ENCODE measurements around the gene SLC5A10.
A peak's percentile ranks its signal among the peaks of the same experiment; 100 is the strongest.

Gene SLC5A10

DNA sequence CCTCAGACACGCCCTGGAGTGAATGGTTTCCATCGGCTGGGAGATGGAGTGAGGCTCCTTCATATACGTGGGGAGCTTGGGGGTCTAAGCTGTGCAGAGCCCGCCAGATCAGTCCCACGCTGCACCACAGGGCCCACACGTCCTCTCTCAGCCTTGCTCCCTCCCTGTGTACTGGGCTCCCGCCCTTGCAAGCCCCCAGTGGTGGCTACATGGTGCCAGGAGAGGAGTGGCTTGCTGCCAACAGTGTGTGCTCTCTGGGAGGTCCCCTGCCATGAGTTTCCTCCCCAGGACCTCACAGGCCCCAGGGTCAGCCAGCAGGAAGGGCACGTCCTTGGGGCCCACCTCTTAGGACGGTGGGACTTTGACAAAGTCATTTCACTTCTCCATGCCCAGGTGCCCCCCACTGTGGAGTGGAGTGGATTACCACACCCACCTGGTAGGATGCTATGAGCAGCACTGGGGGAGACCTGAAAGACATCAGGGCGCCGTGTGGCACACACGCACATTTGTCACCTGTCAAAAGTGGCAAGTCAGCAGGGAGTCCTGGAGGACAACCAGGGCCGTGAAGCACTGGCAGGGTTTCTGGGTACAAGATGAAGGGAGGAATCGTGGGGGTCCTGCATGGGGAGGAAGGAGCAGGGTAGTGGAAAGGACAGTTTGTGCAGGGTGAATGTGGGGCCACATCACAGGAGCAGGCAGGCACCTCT lies 13.7 kb downstream of the SLC5A10 start:
- no peak for DNase-seq

DNA sequence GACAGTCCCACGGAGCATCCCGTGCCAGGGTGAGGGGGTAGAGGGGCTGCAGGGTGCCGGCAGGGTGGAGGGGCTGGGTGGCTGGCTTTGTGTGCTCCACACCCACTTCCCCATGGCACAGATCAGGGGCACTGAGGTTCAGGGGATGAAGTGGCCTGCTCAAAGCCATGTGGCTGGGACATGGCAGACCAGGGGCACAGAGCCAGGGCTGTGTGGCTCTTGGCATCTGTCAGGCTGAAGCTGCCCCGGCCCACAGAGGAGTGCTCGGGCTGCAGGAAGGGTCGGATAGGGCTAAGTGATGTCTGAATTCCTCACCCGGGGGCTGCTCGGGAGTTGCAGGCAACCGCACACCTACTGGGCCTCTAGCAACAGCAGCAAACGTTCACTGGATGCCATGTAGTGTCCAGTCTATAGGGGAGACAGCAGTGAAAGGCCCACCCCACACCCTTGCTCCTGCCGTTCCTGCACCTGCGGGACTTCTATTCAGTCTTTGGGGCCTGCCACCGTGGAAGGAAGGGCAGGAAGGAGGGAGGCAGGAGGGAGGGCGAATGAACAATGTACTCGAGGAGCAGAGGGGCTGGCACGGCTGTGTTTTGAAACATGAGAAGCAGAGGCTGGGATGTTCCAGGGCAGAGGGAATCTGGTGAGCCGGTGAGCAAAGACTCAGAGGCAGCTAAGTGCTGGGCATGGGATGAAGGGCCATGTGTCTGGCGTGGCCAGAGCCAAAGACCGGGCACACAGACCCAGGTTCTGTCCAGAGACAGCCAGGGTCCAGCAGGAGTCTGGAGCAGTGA lies 15.1 kb downstream of the SLC5A10 start:
- DNase-seq = peak in 1 of 2 experiments; percentile 31

DNA sequence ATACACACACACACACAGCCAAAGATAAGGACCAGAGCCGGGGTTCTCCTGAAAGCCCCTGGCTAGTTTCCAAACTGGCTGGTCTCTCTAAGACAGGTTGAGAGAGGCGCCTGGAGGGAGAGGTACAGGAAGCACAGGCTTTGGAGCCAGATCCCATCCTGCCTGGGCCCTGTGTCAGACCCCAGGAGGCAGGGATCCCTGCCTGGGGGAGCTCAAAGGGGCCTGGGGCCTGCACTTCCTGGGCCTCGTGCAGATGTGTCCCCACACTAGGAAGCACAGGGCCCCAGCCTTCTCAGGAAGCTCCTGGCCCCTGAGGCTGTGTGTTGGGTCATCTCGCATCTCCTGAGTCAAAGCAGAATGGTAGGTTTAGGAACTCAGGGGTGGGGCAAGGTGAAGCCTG lies 16.0 kb downstream of the SLC5A10 start:
- no peak for DNase-seq

DNA sequence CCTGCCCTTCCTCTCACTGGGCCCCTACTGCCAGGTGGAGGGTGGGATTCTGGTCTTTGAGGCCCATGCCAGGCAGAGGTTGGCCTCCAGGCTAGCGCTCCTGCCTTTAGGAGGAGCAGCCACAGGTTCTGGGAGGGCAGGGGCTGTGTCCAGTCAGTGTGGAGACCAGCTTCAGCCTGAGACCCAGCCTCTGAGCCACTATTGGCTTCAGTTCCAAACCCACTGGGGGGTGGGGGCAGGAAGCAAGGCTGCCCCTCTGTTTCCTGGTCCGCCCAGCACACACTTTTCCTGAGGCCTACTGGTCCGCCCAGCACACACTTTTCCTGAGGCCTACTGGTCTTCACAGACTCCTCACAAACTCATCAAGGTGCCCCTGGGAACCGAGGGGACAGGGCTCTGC lies 16.4 kb downstream of the SLC5A10 start:
- no peak for DNase-seq

DNA sequence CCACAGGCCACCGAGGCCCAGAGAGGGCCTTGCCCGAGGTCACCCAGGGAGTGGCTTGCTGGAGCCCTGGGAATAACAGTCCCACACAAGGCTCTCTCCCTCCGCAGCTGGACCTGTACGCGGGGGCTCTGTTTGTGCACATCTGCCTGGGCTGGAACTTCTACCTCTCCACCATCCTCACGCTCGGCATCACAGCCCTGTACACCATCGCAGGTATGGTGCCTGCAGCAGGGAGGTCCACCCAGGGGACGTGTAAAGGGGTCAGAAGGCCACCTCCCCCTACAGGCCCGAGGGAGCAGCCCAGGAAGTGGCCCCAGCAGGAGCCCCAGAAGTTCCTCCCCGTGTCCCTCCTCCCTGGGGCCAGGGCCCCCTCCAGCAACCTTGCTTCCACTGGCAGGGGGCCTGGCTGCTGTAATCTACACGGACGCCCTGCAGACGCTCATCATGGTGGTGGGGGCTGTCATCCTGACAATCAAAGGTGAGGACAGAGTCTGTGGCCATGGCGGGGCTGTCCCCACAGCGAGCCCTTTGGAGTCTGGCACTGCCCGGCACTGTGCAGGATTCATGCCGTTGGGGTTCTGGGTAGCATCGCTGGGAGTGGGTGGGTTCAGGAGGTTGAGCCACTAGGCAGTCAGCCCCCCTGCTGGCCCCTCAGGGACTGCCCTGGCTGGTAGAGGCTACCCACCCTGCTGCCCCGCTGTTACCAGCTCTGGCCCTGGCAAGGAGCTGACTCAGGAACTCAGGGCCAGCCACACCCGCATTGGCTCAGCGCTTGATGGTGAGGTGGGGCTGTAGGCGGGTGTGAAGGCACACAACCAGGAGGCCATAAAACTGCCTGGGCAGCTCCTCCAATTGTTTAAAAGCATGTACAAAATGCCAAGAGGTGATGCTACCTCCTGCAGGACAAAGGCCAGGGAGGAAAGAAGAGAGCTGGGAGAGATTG lies 17.3 kb downstream of the SLC5A10 start:
- no peak for DNase-seq

DNA sequence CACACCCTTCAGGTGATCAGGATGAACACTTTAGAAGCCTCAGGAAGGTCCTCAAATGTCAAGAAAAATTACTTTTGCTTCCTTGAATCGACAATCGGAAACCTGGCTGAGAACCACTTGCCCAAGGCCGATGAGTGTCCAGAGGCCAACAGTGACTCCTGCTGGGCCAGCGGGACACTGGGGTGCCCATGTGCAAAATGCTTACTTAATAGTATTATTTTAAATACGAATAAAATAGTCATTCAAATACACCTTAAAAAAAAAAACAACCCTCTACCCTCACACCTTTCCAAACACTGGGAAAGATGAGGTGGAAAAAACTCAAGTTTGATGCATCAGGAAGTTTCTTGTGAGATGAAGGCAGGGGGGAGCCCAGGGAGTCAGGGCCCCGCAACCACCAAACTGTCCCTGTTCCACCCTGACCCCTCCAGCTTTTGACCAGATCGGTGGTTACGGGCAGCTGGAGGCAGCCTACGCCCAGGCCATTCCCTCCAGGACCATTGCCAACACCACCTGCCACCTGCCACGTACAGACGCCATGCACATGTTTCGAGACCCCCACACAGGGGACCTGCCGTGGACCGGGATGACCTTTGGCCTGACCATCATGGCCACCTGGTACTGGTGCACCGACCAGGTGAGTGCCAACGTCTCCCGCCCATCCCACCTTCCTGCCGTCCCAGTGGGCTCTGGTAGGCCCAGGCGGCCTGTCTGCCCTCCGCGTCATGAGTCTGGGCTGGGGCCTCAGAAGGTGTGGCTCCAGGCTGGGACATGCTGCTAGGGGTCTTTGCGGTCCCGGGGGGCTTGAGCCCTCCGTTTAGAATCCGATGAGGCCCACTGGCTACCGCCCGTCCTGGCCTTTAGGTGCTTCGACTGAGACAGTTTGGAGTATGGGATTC lies 18.9 kb downstream of the SLC5A10 start:
- no peak for DNase-seq

DNA sequence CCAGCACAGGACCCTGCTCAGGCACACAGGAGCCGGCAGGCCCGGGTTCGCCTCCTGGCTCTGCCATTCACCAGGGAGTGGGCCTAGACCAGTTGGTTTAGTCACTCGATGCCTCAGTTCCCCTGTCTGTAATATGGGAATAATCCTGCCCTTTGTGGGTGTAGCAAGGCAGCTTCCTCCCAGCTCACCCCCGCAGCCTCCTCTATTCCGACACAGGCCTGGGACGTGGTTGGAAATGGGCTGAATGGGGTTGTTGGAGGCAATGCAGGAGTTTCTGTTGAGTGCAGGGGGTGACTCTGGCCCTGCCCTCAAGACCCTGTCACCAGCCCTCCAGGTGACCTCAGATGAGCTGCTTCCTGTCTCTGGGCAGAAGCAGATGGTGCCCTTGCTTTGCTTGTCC lies 19.8 kb downstream of the SLC5A10 start:
- no peak for DNase-seq

DNA sequence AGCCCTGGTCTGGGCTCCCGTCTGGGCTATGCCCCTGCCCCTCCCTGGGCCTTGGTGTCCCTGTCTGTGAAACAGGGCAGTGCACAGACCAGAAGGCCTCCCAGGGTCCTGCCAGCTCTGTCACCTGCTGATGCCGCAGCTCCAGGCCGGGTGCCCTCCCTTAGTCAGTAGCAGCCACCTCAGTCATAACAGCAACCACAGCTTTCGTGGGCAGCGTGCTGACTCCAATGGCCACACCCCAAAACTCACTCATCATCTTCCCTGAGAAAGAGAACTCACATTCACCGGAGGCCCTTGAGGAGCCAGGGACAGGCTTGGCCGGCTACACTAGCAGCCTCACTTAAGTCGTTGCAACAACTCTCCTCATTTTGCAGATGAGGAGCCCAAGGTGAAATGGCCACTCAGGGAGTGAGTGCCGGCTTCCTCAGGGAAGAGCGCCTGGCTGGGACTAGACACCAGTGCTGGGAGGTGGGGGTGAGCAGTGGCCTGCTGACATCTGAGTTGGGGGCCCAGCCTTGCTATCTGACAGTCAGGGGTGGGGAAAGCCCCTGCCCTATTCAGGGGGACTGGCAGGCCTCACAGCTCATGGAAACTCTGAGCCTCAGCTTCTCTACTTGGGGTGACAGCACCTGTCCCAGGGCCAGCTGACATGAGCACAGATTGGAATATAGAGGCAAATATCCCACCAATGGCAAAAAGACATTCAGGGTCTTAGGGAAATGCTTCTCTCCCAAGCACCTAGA lies 22.6 kb downstream of the SLC5A10 start:
- DNase-seq = no peak

DNA sequence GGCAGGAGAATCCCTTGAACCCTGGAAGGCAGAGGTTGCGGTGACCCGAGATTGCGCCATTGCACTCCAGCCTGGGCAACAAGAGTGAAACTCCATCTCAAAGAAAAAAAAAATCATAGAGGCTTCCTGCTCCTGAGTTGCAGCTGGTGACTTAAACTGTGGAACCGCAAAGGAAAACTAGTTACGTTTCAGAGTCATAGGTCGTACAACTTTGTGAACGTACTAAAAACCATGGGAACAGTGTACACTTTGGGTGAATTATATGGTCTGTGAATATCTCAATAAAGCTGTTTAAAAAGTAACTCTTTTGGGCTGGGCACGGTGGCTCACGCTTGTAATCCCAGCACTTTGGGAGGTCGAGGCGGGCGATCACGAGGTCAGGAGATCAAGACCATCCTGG lies 23.6 kb downstream of the SLC5A10 start:
- no peak for DNase-seq

DNA sequence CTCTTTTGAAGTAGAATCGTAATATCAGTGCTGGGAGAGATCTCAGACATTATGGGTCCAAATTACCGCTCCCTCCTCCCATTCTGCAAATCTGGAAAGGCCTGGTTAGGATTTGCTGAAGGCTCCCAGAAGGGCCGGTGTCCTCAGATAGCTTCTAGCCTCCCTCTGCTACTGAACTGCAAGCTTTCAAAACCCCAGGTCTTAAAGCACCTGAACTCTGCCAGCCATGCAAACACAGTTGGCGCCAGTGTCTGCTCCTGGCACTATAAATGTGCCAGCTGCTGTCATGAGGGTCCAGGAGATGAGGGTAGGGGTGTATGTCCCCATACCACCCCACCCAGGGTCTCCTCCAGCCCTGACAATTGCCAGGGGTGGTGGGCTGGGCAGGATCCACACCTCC lies 24.2 kb downstream of the SLC5A10 start:
- no peak for DNase-seq

DNA sequence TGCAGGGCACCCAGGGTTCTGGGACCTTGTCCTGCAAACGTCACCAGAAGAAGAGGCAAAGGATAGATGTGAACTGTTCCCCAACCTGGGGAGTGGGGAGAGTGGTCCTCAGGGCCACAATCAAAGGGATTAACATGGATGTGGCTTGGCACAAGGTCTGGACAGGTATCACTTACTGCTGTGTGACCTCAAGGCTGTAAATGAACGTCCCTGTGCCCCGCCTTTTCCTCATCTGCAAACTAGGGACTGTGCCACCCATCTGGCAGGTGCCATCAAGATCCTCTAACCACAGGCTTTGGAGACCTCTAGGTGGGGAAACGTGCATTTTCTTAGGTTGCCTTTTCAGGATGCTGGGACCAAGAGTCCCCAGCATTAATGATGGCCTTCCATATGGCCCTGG lies 25.1 kb downstream of the SLC5A10 start:
- DNase-seq = no peak

DNA sequence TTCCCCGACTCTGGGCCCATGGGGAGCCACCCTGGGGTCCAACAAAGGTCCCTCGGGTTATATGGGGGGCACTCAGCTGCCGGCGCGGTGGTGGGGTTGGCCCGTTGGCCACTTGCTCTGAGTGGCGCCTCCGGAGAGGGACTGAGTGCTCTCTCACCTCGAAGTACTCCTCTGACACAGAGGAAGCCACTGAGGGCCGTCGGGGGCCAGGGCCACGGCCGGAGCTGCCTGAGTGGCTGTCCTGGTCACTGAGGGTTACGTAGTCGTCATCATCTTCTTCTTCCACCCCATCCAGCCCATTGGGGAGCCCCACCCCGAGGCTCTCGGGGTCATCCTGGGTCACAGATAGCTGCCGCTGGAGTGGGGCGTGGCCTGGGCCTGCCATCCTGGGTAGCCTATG lies 25.7 kb downstream of the SLC5A10 start:
- DNase-seq = no peak

DNA sequence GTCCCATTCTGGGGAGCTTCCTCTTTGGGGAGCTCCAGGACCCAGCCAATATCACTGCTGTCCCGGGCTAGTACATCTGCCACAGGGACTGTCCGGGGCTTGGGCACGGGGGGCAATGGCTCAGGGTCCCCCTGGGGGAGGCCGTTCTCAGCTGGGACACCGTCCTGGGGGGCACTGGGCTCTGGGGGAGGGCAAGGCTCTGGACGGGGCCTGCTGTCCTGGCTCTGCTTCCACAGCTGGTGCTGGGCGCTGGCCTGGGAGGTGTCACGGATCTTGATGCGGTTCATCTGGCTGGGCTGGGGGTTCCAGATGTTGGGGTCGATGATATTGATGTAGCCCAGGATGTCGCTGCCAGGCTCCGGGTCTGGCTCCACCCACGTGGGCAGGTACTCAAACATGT lies 26.1 kb downstream of the SLC5A10 start:
- no peak for DNase-seq

DNA sequence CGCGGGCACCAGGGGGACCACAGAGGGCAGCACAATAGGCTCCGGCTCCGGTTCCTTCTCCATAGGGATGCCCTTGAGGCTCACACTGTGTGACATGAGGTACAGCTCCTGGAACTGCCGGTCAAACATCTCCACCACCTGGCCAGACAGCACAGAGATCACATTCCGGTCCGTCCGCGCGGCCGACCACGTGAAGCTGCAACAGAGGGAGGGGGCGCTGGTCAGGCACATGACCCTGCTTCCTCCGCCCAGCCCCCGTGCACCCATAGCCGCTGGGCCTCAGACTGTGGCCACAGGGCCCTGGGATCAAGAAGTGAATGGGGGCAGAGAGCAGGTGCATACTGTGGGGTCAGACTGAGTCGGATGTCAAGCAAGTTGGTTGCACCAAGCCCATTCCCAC lies 26.7 kb downstream of the SLC5A10 start:
- DNase-seq = no peak

DNA sequence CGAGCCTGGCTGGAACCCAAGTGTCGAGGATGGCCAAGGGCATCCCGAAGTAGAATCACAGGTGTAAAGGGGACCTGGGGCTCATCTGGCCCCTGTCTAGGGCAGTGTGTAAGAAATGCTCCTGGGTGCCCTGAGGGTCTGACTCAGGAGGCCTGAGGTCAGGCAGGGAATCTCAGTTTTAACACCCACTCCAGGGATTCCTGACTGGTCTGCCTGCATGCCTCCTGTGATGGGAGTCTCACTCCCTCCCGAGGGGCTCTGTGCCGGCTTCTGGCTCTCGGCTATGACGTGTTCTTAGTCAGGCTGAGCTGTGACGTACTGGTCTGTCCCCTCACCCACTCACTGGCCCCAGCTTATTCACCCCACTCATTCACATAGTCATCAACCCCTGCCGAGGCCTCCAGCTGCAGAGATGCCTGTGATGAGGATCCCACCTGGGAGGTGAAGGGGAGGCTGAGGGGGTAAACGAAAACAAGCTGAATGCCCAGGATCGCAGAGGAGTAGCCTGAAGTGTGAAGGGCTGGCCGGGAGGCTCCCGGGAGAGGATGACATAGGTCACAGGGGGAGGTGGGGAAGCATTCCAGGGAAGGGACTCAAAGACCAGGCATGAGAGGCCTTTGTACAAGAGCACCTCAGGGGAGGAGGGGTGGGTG lies 28.8 kb downstream of the SLC5A10 start:
- no peak for DNase-seq

DNA sequence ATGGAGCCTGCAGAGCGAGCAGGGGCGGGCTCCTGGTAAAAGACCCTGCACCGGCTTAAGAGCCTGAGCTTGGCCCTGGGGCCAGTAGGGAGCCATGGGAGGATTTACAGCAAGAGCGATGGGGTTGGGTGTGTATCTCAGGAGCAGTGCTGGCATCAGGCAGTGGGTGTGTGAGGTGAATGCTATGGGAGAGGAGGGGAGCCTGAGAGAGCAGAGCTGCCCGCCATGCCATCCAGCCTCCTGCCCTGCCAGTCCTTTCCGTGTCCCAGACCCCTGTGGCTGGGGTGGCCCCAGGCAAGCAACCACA lies 29.3 kb downstream of the SLC5A10 start:
- no peak for DNase-seq

DNA sequence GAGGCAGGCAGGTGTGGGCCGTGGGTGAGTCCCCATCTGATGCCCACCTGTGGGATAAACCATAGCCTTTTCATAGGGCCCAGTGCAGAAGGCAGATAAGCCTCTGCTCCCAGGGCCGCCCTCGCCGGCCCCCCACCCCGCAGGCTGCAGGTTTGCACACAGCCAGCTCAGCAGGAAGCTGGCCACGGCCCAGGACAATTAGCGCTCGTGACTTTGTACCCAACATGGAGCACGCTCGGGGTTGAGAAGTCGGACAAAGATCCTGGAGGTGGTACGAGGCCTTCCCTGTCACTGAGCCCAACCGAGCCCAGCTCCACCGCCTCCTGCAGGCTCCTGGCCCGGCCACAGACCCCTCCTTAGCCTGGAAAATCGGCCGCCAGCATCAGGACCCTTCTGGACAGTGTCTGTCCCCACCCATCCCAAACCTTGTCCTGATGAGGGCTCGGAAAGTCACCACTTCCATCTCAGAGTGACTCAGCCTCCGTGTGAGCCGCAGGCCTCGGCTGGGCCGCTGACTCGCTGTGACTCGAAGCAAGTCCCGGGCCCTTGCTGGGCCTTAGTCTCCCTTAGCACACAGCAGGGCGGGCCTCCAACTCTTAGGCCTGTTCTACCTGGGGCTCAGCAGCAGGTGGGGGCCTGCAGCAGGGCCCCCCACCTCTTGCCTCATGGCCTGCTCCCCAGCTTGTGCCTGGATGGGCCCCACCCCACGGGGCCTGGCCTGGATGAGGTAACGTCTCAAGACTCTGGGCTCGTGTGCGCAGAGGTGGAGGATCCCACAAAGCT lies 29.9 kb downstream of the SLC5A10 start:
- no peak for DNase-seq

DNA sequence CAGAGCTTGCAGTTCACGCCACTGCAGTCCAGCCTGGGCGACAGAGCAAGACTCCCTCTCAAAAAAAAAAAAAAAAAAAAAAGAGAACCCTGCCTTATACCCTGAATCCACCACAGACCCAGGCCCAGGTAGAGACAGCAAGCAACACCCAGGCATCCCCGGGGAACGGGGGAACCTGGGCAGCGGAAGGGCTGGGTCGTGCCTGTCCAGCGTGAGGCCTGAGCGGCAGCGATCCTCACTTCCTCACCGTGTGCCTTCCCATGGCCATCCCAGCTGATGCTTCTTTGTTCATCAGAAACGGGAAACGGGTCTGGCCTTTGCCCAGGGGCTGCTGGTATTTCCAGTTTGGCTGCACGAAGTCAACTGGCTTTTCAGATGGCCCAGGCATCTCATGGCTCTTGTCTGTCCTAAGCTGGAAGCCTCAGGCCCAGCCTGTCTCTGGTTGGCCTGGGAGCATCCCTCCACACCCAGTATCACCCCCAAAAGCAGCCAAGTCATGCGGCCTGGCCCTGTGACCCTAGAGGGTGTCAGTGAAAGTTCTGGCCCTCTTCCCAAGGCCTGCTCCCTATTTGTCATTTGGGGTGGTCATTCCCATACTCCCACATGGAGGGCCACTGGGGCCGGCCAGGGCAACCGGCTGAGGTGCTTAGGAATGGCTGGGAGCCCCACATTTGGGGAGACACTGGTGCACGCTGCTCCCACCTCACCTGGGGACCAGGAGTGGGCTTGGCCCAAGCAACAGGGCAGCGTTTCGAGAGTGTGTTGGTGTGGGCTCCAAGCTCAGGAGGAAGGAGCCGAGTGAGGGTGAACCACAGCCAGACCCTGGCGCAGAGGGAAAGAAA lies 32.5 kb downstream of the SLC5A10 start:
- DNase-seq = no peak

DNA sequence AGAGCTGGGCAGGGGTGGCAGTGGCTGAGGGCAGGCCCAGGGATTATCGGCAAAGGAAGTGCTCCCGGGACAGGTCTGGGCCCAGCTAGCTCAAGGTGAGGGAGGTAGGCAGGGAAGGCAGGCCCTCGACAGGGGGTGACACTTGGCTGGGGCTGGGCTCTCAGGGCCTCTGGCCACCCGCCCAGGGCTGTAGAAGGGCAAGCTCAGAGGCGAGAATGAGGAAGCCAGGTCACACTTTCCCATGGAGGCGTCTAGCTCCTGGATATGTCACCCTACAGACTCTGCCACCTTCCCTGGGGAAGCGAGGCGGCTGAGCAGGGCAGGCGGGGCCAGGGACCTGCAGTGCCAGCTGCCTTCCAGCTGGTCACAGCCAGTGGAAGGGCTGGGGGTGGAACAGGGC lies 33.5 kb downstream of the SLC5A10 start:
- no peak for DNase-seq

Measured in NCI-H446 (cell line).